AML-193 (cell line): Measurements from ENCODE around the gene ATAD3A.
"Not testable (repeated sequence)": the region's sequence is repeated elsewhere in the genome, so short reads cannot be mapped to it uniquely, and the experiment has no call there.

Experiments used
- DNase-seq, 2 experiments: peaks; one replicate each; lab custom pipeline; 2025; lab: John Stamatoyannopoulos, UW

ATAD3A gene

GRCh38 chr1:1556505-1556904 is 44.5 kb downstream of the ATAD3A start:
- DNase-seq = no peak

- DNase-seq = not testable (repeated sequence)
Observed at GRCh38 chr1:1556961-1557360, 45.0 kb downstream of the ATAD3A start.

GRCh38 chr1:1557688-1558087 is 45.7 kb downstream of the ATAD3A start:
- DNase-seq = not testable (repeated sequence)

- DNase-seq = no peak
Observed at GRCh38 chr1:1558591-1558990, 46.6 kb downstream of the ATAD3A start.

DNA sequence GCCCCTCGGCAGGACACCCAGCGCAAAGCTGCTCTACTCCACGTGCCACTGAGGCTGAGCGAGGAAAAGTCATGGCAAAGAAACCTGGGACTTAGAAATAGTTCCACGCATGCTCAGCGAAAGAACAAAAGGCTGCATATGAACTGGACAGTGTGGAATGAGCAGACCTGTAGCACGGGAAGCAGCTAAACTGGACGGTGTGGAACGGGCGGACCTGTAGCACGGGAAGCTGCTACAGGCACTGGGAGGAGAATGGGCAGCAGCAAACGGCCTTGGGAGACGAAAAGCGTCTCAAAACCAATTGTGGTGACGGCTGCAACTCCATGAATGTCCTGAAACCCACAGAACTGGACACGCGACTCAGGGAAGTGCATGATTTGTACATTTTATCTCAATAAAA is 47.1 kb downstream of the ATAD3A start:
- no peak for DNase-seq

DNA sequence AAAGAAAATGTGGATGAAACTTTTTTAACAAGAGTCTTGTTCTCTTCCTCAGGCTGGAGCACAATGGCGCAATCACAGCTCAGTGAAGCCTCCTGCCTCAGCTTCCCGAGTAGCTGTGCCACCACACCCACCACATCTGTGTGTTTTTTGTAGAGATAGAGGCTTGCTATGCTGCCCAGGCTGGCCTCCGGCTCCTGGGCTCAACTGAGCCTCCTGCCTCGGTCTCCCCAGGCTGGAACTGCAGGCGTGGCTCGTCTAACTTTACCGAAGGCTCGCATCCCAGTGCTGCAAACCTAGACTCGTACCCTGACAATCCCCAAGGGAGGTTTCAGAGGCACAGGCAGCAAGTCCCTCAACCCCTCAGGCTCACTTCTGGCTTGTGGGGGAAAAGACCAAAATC is 48.2 kb downstream of the ATAD3A start:
- DNase-seq = no peak

- no peak for DNase-seq
Observed at GRCh38 chr1:1561801-1562470, 50.0 kb downstream of the ATAD3A start.

DNA sequence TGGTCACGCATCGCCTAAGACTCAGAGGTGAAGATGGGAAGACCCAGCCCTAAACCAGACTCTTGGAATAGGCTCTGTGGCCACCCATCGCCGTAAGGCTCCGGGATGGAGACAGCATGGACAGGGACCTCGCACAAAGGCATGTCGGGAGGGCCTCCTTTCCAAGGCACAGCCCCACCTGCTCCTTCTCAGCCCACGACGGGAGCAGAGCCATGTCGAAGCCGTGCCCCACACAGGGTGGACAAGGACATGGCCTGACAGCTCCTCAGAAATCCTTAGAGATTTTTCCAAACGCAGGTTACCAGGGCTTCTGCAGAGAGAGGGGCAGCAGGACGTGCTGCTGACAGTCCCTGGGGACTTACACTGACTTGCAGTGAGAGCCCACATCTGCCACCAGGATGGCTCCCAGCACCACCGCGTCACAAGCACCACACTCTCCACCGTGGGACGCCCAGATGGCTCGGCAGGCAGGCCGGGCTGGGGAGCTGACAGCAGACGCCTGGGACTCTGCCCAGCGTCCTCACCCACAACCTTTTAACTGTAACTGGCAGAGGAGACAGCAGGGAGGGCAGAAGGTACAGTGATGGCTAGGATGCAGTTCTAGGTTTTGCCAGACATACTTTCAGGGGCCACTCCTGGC is 50.7 kb downstream of the ATAD3A start:
- DNase-seq = no peak

DNA sequence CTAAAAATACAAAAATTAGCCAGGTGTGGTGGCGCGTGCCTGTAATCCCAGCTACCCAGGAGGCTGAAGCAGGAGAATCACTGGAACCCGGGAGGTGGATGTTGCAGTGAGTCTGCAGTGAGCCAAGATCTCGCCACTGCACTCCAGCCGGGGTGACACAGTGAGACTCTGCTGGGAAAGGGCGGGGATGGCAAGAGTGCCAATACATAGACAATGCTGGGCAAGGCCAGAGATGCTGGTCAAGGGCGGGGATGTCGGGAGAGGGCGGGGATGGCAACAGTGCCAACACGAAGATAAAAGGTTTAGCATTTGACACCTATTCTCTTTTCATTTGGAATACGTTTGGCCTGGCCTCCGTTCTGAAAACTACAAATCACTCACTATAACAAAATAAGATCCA is 51.7 kb downstream of the ATAD3A start:
- DNase-seq = no peak

DNA sequence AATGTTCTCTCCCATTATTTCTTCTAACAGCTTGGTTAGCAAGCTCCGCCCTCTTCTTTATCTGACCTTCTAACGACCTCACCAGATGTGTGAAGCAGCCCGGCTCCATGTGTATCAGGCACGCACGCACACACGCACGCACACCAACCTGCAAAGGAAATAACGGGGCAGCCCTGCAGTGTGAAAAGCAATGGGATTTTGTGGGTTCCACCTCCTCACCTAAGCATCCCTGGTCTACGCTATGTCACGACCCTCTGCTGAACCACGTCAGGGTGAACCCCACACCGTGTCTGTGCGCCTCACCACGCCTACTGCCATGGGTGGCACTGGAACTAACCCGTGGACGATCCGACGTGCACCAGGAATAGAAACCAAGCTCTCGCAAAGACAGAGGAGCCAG is 52.3 kb downstream of the ATAD3A start:
- no peak for DNase-seq

DNA sequence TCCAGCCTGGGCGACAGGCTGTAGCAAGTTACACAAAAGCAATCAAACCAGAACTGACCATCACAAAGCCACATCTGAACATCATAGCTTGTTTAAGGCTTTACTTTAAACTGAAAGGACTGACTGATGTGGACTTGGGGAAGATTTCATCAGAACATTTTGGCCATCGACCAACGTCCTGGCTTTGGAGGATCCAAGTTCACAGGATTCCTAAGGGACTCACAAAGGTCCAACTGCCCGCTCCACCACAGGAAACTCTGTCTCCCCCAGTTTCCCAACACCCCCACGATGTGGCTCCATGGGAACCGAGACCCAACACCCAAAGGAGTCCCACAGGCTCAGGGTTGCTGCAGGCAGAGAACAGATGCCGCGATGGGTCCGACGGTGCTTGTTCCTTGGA is 53.4 kb downstream of the ATAD3A start:
- no peak for DNase-seq

DNA sequence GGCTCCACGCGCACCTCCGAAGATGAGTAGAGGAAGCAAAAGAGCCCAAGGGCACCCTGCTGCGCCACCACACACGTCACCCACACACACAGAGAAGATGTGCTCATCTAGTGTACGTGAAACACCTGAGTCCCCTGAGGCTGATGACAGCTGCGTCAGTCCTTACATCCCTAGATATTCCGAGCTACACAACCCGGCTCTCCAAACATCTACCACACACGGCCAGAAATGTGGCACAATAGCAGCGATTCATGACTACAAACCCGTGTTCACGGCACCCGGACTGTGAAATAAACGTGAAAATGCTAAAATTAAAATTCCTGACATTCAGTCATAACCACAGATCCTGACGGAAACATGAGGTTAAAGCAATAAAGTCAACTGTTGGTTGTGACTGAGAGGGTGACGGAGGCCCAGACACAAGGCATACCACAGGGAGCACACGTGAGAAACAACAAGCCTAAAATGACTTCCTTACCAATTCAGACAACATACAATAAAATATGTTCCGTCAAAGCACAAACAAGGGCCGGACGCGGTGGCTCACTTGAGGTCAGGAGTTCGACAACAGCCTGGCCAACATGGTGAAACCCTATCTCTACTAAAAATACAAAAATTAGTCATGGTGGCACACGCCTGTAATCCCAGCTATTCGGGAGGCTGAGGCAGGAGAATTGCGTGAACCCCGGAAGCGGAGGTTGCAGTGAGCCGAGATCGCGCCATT is 55.4 kb downstream of the ATAD3A start:
- no peak for DNase-seq

DNA sequence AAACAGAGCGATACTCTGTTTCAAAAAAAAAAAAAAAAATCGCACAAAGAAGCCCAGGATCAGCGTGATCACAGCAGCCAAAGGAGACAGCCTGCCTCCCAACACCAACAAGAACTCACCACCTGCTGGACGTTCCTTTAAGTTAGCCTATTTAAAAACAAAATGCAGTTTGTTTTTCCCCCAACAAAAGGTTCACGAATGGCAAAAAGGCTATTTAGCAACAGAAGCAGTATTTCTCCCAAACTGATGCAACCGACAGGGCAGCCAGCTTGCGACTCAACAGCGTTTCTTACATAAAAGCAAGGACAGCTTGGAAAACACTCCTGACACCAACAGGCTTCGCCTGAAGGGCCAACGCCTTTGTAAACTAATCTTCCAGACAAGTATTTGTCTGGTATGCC is 55.9 kb downstream of the ATAD3A start:
- DNase-seq = no peak

- no peak for DNase-seq
Observed at GRCh38 chr1:1569341-1569740, 57.4 kb downstream of the ATAD3A start.

- DNase-seq = peak; percentile 51 to 53
Observed at GRCh38 chr1:1573843-1574720, 62.1 kb downstream of the ATAD3A start.

DNA sequence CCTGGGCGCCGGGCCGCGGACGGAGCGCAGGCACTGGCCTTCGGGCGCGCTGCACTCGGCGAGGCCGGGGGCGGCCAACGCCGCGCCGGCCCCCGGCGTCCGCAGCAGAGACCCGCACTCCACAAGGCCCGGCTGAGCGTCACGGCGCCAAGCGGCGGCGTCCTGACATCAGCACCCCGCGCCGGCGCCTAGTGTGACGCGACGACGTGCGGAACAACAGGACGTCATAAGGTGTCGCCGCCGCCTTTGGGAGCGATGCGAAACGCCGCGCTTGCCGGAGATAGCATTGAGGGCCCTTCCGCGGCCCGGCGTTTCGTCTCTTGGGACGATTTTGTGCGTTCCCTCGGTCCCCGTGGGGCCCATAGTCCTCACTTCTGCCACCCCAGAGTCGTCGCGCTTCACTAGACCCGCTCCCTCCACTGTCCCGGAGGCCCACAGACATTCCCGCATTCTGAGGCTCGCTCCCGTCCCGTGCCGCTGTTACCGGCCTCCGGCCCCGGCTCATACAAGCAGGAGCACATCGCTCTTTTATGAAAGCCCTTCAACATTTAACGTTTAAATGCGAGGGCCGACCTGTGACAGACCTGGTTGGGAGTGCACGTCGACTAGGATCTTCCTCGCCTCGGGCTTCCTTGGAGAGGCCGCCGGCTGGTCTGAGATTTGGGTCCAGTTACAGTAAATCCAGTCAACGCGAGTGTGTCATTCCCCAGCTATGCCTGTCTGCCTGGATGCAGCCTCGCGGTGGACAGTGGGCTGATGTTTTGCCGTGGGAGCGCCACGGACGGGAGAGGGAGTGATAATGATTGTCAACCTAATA is 63.0 kb downstream of the ATAD3A start, which contains the start of gene SSU72:
Gene SSU72 (minus strand): TSS at position 143 of the 817 bp plus-strand sequence. CDS start 306 bp downstream, outside the sequence.
- DNase-seq = peak; percentile 74 to 84

GRCh38 chr1:1577367-1578011 is 65.5 kb downstream of the ATAD3A start:
- no peak for DNase-seq

DNA sequence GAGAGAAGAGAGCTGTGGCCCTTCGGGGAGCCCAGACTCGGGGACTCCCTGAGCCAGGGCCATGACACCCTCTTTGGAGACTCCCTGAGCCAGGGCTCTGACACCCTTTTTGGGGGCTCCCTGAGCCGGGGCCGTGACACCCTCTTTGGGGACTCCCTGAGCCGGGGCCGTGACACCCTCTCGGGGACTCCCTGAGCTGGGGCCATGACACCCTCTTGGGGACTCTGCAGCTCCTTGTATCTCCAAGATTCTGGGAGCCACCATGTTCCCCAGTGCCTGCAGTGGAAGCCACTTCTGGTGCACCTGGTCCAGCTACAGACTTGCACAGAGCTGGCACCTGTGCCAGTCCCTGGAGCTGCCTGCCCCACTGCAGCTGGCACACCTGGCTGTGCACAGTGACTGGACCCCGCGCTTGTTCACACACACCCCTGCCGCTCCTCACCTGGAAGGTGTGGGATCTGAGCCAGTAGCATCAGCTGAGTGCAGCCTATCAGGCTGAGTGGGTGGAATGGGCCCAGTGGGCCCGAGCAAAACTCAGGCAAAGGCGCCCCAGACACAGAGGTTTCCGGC is 66.5 kb downstream of the ATAD3A start:
- DNase-seq = no peak

DNA sequence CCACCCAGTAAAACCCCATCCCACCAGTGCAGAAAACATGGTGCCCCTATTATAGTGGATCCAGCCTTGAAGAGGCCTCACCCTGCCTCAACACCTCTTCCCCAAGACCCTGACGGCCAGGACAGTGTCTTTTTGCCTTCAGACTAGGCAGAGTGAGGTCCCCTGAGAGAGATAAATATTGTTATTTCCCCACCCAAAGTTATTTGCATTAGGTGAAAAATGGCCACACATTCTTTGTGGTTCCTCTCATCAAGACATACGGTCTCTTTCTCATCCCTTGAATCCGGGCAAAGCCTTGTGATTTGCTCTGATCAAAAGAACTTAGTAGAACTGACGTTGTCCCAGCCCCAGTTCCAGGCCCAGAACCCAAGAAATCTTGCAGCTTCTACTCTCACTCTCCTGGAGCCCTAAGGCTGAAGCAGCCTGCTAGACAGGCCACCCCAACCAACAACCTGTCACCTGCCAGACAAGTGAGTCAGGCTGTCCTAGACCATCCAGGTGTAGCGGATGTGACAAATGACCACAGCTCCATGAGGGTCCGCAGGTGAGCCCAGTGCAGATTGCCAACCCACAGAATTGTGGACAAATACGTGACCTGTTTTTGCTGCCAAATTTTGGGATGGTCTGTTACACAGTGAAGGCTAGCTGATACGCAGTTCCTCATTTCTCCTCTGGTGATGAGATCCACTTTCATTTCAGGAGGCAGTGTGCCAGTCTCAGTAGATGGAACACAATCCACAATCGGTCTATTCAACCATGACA is 70.8 kb downstream of the ATAD3A start:
- no peak for DNase-seq
